Mammary epithelial cell (primary cell): ENCODE data around the gene LACTBL1.

Source experiments
- EZH2 ChIP-seq: IDR thresholded peaks from 2 replicates; pipeline ENCODE4 v1.6.1; 2012; ENCODE audit warnings: low read length, inconsistent platforms, borderline replicate concordance
- TF ChIP-seq, protein P1 (sequence below), 2 donors: IDR thresholded peaks in 1 of 2; conservative IDR thresholded peaks in 1 of 2; 2 replicates each; pipeline ENCODE4 v1.5.1; 2011 to 2012; ENCODE audit warnings: inconsistent platforms in 2 of 2, low read length in 2 of 2, mild to moderate bottlenecking in 2 of 2, control low read depth in 1 of 2, low read depth in 1 of 2; ENCODE audit not compliant: insufficient read depth in 1 of 2; ENCODE audit errors: extremely low read depth in 1 of 2

- TF ChIP-seq, protein P1, sequence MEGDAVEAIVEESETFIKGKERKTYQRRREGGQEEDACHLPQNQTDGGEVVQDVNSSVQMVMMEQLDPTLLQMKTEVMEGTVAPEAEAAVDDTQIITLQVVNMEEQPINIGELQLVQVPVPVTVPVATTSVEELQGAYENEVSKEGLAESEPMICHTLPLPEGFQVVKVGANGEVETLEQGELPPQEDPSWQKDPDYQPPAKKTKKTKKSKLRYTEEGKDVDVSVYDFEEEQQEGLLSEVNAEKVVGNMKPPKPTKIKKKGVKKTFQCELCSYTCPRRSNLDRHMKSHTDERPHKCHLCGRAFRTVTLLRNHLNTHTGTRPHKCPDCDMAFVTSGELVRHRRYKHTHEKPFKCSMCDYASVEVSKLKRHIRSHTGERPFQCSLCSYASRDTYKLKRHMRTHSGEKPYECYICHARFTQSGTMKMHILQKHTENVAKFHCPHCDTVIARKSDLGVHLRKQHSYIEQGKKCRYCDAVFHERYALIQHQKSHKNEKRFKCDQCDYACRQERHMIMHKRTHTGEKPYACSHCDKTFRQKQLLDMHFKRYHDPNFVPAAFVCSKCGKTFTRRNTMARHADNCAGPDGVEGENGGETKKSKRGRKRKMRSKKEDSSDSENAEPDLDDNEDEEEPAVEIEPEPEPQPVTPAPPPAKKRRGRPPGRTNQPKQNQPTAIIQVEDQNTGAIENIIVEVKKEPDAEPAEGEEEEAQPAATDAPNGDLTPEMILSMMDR (conservative IDR thresholded peaks at IDR 0.05 in 1 of 2, IDR thresholded peaks at IDR 0.05 in 1 of 2; ENCODE audit: extremely low read depth in 1 of 2, insufficient read depth in 1 of 2, low read depth in 1 of 2, low read length in 2 of 2): no peak
- TF ChIP-seq EZH2: no peak
Observed at GRCh38 chr1:22914633-22915217, 57.9 kb downstream of the LACTBL1 start.
